Activated CD8-positive, alpha-beta memory T cell treated with anti-CD3 and anti-CD28 coated beads, Interleukin-2, amount 50 U/mL, for 24 hours (primary cell): ENCODE data around the gene HLA-DRB5.
"Not testable (repeated sequence)": the region's sequence is repeated elsewhere in the genome, so short reads cannot be mapped to it uniquely, and the experiment has no call there.

Experiments
- DNase-seq: peaks from one replicate; pipeline ENCODE4 v3.0.0-alpha.2; 2020; ENCODE audit errors: extremely low read depth

Gene HLA-DRB5

DNA sequence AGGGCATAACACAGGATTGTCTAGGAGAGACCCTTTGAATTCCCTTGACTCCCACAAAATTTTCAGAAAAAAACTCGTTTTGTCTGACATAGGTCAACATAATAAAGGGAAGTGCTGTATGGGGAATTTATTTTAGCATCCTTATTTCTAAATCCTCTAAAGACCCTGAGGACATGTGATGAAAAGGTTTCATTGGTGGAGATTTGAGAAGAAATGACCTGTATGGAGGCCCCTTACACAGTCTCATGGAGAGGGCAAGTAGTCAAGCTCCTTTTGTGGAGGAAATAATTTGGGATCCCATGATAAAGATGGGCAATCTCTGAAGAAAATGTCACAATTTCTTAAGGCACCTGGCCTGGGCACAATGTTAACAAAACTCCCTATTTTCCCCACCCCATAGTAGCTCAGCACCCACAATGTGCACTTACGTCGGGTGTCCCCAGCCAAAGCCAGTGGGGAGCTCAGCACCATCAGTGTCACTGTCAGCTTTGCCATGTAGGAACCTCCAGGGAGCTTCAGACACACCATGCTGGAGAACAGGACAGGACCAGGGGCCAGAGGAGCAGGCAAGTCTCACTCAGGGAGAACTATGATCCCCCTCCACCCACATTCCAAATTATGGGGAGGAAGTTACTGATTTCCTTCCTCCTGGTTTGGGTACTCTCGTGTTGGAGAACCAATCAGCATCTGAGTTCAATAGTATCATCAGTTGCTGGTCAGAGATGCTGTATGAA, at the start of gene HLA-DRB5:
Gene HLA-DRB5 (minus strand): TSS at position 591 of the 734 bp plus-strand sequence. CDS start 63 bp downstream, at position 528.
- DNase-seq = no peak

DNA sequence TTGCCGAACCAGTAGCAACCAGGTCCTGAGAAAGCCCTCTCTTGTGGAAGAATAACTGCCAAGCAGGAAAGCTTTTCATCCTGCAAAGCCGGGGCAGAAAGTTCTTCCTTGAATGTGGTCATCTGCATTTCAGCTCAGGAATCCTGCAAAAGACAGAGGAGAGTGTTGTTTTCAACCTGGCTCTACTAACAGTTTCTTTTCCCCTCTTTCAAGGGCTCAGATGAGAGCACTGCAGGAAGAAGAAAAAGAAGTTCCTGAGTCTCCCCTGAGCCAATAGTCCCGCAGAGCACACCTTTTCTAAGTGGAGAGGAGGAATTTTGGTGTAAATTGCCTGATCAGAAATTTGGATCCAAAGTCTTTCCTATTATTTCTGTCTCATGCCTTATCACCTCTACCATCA, 48.9 kb upstream of the HLA-DRB5 start:
- no peak for DNase-seq

DNA sequence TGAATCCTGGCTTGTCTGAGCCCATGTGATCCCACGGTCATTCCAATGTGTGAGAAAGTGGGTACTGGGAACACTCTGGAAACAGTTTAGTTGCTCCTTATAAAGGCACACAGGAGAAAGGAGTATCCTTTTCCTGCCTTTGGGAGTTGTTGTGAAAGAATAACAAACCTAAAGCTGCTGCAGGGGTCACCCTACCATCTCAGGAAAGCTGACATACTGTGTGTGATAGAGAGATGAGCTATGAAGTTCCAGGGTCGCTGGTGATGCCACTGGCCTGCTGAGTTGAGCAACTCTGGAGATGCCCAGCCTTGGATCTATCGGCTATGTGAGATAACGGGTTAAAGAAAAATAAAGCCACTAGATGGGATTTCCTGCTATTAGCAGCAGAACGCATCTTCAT, 47.4 kb upstream of the HLA-DRB5 start:
- not testable (repeated sequence) for DNase-seq

DNA sequence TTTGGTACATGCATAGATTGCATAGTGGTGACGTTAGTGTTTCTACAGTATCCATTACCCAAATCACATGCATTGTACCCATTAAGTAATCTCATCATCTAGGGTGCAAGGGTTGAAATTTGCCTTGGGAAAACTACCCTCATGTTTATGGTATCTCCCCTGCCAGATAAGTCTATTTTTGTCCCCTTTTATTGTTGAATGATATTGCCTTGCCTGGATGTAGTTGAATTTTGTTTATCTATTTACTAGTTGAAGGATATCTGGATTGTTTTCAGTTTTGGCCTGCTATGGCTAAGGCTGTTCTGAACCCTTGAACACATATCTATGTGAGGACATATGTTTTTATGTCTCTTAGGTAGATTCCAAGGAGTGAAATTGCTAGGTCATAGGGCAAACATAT, 46.2 kb upstream of the HLA-DRB5 start:
- DNase-seq = no peak

DNA sequence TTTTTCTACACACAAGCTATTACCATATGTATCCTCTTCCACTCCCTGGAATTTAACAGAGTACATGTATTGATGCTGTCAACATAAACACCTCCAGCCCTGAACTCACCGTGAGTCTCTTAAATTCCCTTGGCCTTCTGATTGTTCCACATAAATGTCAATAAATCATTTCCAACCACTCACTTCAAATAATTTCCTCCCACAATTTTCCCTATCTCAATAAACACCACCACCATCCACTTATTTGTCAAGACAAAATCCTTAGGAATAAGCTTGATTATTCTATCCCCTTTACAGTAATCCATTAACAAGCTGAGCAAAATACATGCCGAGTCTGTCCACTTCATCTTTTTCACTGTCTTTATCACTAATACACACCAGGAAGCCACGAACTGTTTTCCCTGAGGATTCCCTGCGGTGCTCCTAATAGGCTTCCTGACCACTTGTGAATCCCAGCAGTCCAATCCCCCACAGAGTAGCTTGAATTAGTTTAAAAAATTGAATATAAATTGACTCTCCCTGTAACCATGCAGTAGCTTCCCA, 40.3 kb upstream of the HLA-DRB5 start:
- DNase-seq = no peak

DNA sequence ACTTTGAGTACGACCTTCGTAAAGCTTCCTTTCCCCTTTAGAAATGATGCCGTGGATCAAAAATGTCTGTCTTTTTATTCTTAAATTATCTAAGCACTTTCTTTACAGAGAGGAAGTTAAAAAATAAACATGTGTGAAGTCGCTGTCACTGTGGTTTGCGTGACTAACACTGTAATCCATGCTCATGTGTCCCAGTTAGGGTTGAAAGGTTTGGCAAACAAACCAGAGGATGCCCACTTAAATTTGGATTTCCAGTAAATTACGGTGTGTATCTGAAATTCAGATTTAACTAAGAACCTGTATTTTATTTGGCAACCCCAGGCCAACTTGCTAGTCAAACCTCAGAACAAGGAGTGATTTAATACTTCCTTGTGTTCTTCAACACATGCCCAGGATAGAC, 38.5 kb upstream of the HLA-DRB5 start:
- no peak for DNase-seq

DNA sequence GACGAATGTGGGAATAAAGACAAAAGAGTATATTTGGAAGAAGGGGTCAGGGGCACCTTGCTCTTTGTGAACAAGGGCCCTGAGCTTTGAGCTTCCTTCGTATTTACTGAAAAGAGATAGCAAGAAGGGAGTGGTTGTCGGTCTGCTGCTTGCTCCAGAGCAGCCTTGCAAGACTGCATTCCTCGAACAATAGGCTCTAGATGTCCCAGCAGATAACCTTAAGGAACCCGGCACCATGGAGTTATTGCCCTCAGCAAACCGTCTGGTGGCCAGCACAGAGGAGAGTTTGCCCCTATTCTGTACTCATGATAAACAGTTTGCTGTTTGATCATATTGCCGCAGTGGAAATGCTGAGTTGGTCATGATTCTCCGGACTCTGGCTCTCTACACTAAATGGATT, 36.9 kb upstream of the HLA-DRB5 start:
- no peak for DNase-seq

DNA sequence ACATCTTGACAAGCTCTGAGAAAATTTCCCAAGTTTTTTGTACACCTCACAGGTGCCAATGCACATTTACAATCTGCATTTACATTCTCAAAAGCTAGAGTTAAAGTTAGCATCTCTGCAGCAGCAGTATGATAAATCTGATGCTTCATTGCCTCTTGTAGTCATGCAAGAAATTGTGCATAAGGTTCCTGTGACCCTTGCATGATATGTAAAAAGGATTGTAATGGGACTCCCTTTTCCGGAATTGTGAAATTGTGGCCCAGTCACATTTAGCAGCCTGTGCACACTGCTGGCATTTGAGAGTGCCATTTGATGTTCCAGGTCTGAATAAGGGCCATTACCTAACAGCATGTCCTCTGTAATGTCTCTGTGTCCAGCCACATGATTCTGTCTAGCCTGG, 35.4 kb upstream of the HLA-DRB5 start:
- no peak for DNase-seq

DNA sequence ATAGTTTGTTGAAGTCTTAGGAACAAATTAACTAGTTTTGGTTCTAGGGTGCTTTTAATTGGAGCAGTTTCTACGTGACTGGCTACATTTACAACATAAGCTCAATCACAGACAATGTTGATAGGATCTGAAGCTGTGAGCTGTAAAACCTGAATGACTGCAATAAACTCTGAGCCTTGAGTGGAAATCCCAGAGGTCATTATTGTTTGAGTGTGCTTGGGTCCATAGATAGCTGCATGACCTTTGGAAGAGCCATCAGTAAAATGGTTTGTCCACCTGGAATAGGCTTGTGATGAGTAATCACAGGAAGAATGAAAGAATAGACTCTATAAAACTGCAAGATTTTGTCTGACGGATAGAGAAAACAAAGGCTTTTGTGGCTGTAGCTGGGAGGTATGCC, 32.9 kb upstream of the HLA-DRB5 start:
- no peak for DNase-seq

DNA sequence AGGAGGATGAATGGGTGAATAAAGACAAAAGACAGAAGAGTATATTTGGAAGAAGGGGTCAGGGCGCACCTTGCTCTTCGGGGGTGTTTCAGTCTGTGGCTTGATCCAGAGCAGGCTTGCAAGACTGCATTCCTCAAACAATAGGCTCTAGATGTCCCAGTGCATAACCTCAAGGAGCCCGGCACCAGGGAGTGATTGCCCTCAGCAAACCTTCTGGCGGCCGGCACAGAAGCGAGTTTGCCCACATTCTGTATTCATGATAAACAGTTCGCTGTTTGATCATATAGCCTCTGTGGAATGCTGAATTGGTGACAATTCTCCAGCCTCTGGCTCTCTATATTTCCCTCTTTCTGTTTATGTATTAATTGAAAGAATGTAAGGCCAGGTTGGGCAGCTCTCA, 29.7 kb upstream of the HLA-DRB5 start:
- DNase-seq = no peak

DNA sequence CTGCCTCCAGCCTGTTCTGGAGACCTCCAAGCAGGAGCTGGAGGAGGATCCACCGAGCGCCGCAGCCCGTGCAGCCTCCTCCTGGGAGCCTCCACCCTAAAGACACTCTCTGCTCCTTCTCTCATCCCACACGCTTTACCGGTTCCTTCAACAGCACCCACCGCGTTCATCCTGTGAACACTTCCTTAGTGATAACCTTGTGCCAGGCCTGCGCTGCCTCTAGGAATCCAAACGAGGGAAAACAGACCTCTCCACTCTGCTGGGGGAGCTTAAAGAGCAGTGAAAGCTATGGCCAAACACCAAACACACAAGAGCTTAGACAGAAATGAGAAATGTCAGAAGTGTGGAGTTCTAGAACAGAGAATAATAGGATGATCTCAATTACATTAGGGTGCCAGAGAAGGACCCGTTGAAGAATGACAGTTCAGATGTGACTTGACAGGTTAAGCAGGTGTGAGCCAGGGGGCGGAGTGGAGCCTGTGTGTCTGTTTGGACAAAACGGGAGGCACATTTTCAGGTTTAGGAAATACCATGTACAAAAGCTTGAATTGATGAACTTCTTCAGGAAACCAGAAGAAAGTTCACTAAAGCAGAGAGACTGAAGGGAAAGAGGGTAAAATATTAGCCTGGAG, 28.5 kb upstream of the HLA-DRB5 start:
- no peak for DNase-seq

DNA sequence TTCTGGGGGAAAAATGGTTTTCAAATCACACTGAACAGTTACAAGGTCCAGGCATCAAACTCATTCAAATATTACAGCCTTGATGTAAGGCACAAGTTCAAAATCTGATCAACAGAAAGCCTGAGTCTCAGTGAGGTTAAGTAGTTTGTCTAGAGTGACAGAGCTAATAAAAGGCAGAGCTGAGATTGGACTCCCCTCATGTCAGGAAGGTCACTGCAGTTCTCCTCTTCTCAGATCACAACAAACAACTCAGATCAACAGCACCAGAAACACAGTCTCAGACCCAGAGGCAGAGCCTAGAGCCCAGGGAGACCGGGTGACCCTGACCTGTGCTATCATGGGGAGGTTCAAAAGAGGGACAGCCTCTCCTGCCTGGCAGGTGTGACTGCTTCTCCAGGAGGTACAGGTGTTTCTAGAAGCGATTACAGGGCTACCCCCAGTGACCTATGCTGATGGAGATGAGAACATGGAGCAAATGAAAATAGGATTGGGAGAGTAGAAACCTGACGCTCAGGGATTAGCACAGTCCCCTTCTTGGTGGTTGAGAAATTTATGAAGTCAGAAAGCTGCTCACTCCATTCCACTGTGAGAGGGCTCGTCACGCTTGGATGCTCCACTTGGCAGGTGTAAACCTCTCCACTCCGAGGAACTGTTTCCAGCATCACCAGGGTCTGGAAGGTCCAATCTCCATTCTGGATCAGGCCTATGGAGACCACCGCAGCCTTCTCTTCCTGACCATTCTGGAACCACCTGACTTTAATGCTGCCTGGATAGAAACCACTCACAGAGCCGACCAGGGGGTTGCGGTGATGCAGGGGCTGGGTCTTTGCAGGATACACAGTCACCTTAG, 24.3 kb upstream of the HLA-DRB5 start:
- DNase-seq = no peak

DNA sequence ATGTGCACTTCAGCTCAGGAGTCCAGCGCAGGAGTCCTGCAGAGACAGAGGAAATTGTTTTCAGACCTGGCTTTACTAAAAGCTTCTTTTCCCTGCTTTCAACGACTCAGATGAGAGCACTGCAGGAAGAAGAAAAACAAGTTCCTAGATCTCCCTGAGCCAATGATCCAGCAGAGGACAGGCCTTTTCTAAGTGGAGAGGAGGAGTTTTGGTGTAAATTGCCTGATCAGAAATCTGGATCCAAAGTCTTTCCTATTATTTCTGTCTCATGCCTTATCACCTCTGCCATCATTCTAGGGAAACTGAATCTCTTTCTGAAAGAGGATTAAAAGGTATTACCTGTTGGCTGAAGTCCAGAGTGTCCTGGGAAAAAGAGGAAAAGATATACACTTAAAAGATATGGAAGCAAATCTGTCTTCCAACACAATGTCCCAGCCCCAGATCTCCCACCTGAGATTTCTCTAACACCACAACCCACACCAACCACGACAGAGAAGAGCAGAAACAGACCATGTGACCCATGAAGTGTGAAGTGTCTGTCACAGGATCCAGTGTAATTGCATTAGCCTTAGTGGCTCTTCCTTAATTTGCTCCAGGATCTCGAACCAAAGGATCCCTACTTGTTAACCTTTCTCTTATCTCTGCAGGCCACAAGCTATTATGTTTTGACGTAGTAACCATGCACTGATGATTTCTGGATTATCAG, 23.1 kb upstream of the HLA-DRB5 start:
- no peak for DNase-seq

DNA sequence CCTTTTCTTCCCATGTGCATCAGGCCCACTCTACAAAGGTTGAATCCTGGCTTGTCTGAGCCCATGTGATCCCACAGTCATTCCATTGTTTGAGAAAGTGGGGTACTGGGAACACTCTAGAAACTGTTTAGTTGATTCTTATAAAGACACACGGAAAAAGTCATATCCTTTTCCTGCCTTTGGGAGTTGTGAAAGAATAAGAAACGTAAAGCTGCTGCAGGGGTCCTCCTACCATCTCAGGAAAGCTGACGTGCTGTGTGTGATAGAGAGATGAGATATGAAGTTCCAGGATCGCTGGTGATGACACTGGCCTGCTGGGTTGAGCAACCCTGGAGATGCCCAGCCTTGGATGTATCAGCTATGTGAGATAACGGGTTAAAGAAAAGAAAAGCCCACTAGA, 21.3 kb upstream of the HLA-DRB5 start:
- no peak for DNase-seq

DNA sequence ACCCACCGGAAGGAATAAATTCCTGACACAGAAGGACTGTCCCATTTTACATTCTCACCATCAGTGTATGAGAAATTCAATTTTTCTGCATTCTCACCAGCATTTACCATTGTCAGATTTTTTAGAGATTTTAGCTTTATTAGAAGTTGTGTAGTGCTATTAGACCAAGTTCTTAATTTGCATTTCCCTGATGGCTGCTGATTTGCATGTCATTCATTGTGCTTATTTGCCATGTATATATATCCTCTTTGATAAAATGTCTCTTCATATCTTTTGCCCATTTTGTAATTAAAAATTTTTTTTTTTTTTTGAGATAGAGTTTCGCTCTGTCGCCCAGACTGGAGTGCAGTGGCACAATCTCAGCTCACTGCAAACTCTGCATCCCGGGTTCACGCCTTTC, 9.8 kb upstream of the HLA-DRB5 start:
- DNase-seq = no peak

DNA sequence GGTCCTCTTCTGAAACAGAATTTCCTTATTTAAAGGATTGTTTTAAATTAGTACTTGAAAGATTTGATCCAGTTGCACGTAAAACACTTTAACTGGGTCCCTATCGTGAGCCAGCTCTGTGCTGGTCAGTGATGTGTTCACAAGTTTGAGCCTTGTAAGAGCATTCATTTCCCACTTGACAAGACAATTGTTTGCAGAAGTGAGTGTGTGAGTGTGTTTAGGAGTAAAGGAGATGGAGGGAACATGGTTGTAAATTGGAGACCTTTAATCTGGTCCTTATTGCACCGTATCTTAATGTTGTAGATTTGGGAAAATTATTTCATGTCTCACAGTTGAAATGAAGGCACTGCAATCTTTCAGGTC, 325 bp upstream of the HLA-DRB5 start:
- not testable (repeated sequence) for DNase-seq

DNA sequence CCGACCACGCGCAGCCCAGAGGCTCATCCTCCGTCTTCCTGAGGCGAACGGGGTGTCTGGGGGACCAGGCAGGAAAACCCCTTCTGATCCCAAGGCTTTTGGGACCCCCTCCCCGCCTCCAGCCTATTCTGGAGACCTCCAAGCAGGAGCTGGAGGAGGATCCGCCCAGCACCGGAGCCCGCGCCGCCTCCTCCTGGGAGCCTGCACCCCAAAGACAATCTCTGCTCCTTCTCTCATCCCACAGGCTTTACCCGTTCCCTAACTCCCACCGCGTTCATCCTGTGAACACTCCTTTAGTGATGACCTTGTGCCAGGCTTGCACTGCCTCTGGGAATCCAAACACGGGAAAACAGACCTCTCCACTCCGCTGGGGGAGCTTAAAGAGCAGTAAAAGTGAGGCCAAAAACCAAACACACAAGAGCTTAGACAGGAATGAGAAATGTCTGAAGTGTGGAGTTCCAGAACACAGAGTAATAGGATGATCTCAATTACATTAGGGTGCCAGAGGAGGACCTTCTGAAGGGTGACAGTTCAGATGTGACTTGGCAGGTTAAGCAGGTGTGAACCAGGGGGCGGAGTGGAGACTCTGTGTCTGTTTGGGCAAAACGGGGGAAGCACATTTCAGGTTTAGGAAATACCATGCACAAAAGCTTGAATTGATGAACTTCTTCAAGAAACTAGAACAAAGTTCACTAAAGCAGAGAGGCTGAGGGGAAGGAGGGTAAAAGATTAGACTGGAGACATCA, 7.6 kb downstream of the HLA-DRB5 start:
- DNase-seq = no peak

DNA sequence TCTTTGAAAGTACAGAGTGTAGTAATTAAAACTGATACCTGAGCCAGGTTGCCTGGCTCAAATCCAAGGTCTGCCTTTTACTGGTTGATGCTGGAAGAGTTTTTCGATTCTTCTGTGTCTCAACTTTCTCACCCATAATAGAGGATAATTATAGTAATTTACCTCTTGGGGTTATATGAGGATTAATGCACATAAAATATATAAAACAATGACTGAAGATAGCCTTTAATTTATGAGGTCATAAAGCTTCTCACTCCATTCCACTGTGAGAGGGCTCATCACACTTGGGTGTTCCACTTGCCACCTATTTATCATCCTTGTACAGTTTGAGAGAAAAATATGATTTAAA, 10.2 kb downstream of the HLA-DRB5 start:
- DNase-seq = no peak

DNA sequence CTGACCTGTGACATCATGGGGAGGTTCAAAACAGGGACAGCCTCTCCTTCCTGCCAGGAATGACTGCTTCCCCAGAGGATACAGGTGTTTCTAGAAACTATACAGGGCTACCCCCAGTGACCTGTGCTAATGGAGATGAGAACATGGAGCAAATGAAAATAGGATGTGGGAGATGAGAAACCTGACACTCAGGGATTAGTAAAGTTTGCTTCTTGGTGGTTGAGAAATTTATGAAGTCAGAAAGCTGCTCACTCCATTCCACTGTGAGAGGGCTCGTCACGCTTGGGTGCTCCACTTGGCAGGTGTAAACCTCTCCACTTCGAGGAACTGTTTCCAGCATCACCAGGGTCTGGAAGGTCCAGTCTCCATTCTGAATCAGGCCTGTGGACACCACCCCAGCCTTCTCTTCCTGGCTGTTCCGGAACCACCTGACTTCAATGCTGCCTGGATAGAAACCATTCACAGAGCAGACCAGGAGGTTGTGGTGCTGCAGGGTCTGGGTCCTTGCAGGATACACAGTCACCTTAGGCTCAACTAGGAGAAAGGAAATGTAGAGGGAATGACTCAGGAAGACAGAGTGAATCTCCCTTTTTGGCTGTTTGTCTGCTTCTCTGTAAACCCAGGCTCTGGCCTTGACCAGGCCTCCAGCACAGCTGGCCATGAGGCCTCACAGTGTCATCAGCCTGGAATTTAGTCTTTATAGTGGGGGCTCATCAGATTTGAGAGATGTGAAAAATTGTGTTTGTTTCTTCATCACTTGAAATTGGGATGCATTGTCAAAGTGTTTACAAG, 10.8 kb downstream of the HLA-DRB5 start:
- no peak for DNase-seq

DNA sequence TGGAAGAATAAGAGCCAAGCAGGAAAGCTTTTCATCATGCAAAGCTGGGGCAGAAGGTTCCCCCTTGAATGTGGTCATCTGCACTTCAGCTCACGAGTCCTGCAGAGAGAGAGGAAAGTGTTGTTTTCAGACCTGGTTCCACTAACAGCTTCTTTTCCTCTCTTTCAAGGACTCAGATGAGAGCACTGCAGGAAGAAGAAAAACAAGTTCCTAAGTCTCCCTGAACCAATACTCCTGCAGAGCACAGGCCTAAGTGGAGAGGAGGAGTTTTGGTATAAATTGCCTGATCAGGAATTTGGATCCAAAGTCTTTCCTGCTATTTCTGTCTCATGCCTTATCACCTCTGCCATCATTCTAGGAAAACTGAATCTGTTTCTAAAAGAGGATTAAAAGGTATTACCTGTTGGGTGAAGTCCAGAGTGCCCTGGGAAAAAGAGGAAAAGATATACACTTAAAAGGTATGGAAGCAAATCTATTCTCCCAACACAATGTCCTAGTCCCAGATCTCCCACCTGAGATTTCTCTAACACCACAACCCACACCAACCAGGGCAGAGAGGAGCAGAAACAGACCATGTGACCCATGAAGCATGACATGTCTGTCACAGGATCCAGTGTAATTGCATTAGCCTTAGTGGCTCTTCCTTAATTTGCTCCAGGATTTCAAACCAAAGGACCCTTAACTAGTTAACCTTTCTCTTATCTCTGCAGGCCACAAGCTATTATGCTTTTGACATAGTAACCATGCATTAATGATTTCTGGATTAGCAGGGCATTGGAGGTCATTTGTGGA, 12.2 kb downstream of the HLA-DRB5 start:
- DNase-seq = no peak
